ENCODE measurements around the gene FADD.

GRCh38 chr11:70205766-70206165, 2.7 kb downstream of the FADD start:
- TF ChIP-seq, protein P1, sequence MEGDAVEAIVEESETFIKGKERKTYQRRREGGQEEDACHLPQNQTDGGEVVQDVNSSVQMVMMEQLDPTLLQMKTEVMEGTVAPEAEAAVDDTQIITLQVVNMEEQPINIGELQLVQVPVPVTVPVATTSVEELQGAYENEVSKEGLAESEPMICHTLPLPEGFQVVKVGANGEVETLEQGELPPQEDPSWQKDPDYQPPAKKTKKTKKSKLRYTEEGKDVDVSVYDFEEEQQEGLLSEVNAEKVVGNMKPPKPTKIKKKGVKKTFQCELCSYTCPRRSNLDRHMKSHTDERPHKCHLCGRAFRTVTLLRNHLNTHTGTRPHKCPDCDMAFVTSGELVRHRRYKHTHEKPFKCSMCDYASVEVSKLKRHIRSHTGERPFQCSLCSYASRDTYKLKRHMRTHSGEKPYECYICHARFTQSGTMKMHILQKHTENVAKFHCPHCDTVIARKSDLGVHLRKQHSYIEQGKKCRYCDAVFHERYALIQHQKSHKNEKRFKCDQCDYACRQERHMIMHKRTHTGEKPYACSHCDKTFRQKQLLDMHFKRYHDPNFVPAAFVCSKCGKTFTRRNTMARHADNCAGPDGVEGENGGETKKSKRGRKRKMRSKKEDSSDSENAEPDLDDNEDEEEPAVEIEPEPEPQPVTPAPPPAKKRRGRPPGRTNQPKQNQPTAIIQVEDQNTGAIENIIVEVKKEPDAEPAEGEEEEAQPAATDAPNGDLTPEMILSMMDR (IDR thresholded peaks at IDR 0.05) = no peak
- TF ChIP-seq RNF2 (IDR thresholded peaks at IDR 0.05; ENCODE audit: borderline replicate concordance, low read depth) (no peak), EHMT2 (IDR thresholded peaks at IDR 0.05; ENCODE audit: low read depth) (no peak)
- TF ChIP-seq, protein P2, sequence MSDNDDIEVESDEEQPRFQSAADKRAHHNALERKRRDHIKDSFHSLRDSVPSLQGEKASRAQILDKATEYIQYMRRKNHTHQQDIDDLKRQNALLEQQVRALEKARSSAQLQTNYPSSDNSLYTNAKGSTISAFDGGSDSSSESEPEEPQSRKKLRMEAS (IDR thresholded peaks at IDR 0.05) = no peak

All from A549 (cell line).